ENCODE data around the gene PRSS37.

Gene PRSS37, protein sequence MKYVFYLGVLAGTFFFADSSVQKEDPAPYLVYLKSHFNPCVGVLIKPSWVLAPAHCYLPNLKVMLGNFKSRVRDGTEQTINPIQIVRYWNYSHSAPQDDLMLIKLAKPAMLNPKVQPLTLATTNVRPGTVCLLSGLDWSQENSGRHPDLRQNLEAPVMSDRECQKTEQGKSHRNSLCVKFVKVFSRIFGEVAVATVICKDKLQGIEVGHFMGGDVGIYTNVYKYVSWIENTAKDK

DNA sequence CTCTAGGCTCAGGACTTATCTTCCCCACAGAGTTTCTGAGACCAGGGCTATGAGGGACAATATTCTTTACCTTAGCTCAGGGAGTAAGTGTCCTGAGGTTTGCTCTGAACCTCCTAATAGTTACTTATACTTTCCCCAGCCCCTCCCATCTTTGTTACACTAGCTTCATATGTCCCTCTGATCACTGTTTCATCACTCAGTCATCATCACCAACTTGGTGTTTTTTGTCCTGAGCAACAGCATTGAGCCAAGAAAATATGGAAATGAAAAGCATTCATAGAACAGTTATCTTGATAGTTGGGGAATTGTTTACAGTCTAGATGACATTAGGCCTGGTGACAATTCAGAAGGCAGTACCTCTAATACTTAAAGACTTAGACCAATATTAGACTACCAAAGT lies at the start of gene PRSS37:
Gene PRSS37 (minus strand): TSS at position 101 of the 400 bp plus-strand sequence. CDS start 436 bp downstream, outside the sequence.
- TF ChIP-seq, protein P1, sequence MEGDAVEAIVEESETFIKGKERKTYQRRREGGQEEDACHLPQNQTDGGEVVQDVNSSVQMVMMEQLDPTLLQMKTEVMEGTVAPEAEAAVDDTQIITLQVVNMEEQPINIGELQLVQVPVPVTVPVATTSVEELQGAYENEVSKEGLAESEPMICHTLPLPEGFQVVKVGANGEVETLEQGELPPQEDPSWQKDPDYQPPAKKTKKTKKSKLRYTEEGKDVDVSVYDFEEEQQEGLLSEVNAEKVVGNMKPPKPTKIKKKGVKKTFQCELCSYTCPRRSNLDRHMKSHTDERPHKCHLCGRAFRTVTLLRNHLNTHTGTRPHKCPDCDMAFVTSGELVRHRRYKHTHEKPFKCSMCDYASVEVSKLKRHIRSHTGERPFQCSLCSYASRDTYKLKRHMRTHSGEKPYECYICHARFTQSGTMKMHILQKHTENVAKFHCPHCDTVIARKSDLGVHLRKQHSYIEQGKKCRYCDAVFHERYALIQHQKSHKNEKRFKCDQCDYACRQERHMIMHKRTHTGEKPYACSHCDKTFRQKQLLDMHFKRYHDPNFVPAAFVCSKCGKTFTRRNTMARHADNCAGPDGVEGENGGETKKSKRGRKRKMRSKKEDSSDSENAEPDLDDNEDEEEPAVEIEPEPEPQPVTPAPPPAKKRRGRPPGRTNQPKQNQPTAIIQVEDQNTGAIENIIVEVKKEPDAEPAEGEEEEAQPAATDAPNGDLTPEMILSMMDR (IDR thresholded peaks at IDR 0.05; ENCODE audit: low read depth, low read length, missing control alignments), result no peak
- no peak within 1 kb of the TSS for H3K4me3 ChIP-seq (ENCODE audit: low read depth, low read length)
- no peak for DNase-seq (ENCODE audit: low read depth)

DNA sequence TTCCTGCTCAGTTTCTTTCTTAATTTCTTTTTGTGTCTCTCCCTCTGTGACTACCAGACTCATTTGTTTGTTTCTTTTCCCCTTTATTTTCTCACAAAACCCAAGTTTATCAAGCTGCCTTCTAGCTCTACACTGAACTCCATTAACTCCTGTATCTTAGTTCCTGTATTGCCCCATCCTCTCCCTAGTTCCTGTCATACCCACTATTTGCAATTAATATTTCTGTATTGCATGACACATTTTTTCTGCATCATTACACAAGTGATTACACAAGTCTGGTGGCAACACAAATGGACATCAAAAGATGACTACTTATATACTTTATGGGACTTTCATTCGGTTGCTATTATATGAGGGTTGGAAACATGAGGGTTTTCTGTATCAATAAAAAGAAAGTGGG lies 48.0 kb upstream of the PRSS37 start:
- TF ChIP-seq, protein P1 (IDR thresholded peaks at IDR 0.05; ENCODE audit: low read depth, low read length, missing control alignments), result no peak
- no peak overlapping the region for H3K4me3 ChIP-seq (ENCODE audit: low read depth, low read length)
- DNase-seq (ENCODE audit: low read depth), result no peak

DNA sequence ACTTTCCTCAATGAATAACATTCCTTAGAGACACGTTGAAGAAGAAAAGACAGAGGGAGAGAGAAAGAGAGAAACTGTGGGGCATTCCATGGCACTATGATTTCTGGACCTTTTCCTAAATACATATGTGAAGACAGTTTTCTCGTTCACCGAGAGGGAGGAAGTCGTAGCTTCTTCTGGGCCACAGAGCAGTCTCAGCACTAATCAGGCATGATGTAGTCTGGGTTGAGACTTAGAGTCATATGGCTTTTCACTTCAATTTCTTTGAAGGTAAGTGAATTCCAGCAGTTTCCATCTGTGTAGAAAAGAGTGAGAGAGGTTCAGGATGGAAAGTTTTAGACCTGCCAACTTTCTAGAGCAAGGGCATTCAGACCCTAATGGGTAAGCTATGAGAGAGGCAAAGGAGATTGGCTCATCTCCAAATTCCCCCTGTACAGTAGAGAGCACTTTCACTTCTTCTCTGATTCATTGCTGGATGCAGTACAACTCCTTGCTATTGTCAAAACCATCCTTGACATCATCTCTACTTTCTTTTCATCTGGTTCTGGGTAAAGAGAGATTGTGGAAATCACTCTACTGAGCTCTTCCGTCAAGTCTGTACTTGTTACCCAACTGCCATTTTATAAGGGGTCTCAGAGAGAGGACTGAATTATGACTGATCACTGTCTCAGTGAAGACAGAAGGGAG lies 43.4 kb upstream of the PRSS37 start:
- no peak for DNase-seq (ENCODE audit: low read depth)
- TF ChIP-seq, protein P1 (IDR thresholded peaks at IDR 0.05; ENCODE audit: low read depth, low read length, missing control alignments), result no peak
- no peak overlapping the region for H3K4me3 ChIP-seq (ENCODE audit: low read depth, low read length)

DNA sequence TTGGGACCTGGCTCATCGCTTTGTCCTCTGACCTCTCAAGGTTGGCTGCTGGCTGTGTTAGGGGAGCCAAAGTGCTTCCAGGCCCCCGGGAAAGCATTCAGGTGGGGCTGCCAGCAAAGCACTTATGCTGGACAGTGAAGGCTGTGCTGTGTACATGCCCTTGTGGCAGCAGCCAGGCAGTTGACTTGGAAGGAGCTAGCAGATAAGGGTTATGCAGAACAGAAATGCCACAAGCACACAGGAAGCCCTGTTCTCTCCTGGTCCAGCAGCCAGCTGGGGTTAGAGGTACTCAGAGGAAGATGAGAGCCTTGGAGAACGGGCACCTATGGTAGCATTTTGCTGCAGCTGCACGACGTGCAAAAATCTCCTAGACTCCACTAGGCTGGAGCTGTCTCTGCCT lies 39.7 kb upstream of the PRSS37 start:
- DNase-seq (ENCODE audit: low read depth), result no peak
- TF ChIP-seq, protein P1 (IDR thresholded peaks at IDR 0.05; ENCODE audit: low read depth, low read length, missing control alignments), result no peak

DNA sequence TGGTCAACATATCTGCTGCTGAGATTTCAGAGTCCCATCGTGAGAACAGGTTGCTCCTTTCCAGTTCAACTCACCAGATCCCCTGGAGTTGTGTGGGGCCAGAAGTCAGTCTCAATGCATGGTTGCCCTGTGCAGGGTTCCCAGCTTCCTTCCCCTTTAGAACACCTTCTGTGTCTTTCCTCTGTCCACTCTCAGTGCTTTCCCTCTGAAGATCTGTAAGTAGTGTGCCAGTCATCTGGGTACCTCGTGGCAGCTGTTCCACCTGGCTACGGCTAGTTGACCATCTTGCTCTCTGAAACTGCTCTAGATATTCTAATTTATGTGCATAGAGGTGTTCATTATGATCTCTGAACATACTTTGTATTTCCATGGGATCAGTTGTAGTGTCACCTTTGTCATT lies 36.1 kb upstream of the PRSS37 start:
- DNase-seq (ENCODE audit: low read depth), result no peak
- H3K4me3 ChIP-seq (ENCODE audit: low read depth, low read length), result no peak overlapping the region
- TF ChIP-seq, protein P1 (IDR thresholded peaks at IDR 0.05; ENCODE audit: low read depth, low read length, missing control alignments), result no peak

More for the DNA sequence above, 39.7 kb upstream of the PRSS37 start:
- H3K4me3 ChIP-seq (ENCODE audit: low read depth, low read length), result no peak overlapping the region

DNA sequence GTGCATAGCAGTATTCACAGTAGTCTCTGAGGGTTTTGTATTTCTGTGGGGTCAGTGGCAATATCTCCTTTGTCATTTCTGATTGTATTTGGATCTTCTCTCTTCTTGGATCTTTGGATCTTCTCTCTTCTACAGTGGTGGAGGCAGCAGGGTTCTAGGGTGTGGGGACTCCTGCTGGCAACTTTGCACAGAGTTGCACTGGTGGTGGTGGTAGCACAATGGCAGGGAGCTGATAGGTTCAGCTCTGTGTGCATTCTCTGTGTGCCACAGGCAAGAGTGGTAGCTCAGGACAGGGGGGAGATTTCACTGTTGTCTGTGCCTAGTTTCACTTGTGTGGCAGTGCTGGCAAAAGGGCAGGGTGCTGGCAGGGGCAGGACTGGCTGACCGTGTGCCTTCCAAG lies 35.1 kb upstream of the PRSS37 start:
- H3K4me3 ChIP-seq (ENCODE audit: low read depth, low read length), result no peak overlapping the region
- no peak for DNase-seq (ENCODE audit: low read depth)
- TF ChIP-seq, protein P1 (IDR thresholded peaks at IDR 0.05; ENCODE audit: low read depth, low read length, missing control alignments), result no peak
